ENCODE measurements around the gene CYP3A5. TPM values are rescaled to one million over a fixed set of nuclear protein-coding genes. Genes with fewer than 3 reads are reported as not detected.

Gene CYP3A5
- total and polyA plus RNA-seq, 12 donors = 0.03 TPM; not detected in 11

GRCh38 chr7:99685129-99685758 is 5.4 kb upstream of the CYP3A5 start:
- no peaks in the 10 kb centered on the region for H3K27me3 ChIP-seq
- H3K4me1 ChIP-seq = no peaks in the 10 kb centered on the region
- peaks cover 0 to 23% (median 4%) of the 10 kb centered on the region in 11 donors for H3K9me3 ChIP-seq
- DNase-seq = no peak
- TF ChIP-seq CTCF (IDR thresholded peaks at IDR 0.05) = no peak
- no peak overlapping the region for H3K4me3 ChIP-seq
- no peak for ATAC-seq
- intact Hi-C loops (cut with DNase I) = no loop called here
- WGBS, 2 donors = 90 to 97% methylated on average over 9 of the region's 9 CpGs
- H3K36me3 ChIP-seq = no peaks in the 10 kb centered on the region
- no peak overlapping the region for H3K27ac ChIP-seq

DNA sequence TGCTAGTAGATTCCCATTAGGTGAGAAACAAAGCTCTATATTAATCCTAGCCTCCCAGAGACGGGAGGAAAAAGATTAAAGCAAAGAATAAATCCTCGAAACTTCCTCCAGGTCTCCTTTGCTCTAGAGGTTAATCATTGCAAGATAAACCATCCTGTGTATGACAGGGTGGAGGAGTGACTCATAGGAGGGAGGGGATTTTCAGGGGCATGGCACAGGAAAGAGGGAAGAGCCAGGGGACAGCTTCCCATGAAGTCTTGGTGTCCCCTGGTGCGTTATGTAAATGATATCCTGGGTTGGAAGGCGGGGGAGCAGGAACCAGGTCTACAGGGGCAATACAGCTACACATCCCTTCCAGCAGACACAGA is 780 bp downstream of the CYP3A5 start:
- H3K27ac ChIP-seq = no peak overlapping the region

GRCh38 chr7:99677648-99678045 is 2.1 kb downstream of the CYP3A5 start:
- H3K27me3 ChIP-seq = no peaks in the 10 kb centered on the region
- ATAC-seq (no peak), DNase-seq (no peak)
- no peak for TF ChIP-seq CTCF (IDR thresholded peaks at IDR 0.05)
- no peak overlapping the region for H3K27ac ChIP-seq
- no peak overlapping the region for H3K4me3 ChIP-seq
- peaks cover 0 to 14% (median 4%) of the 10 kb centered on the region in 11 donors for H3K9me3 ChIP-seq
- H3K36me3 ChIP-seq = no peaks in the 10 kb centered on the region
- intact Hi-C loops (cut with DNase I) = no loop called here
- WGBS, 2 donors = 94 to 95% methylated on average over 2 of the region's 2 CpGs
- H3K4me1 ChIP-seq = peaks cover 0 to 5% (median 0%) of the 10 kb centered on the region in 9 donors

More for the DNA sequence above, 780 bp downstream of the CYP3A5 start:
- Histone ChIP-seq H3K4me3 (no peak overlapping the region), H3K9me3 (peaks cover 0 to 15% (median 4%) of the 10 kb centered on the region in 11 donors), H3K27me3 (no peaks in the 10 kb centered on the region), H3K4me1 (peaks cover 0 to 5% (median 0%) of the 10 kb centered on the region in 9 donors), H3K36me3 (no peaks in the 10 kb centered on the region)
- ATAC-seq = no peak
- 39 to 53% methylated on average over 4 of the region's 4 CpGs for WGBS, 2 donors
- TF ChIP-seq CTCF (IDR thresholded peaks at IDR 0.05) = no peak
- intact Hi-C loops (cut with DNase I) = no loop called here
- DNase-seq = no peak

DNA sequence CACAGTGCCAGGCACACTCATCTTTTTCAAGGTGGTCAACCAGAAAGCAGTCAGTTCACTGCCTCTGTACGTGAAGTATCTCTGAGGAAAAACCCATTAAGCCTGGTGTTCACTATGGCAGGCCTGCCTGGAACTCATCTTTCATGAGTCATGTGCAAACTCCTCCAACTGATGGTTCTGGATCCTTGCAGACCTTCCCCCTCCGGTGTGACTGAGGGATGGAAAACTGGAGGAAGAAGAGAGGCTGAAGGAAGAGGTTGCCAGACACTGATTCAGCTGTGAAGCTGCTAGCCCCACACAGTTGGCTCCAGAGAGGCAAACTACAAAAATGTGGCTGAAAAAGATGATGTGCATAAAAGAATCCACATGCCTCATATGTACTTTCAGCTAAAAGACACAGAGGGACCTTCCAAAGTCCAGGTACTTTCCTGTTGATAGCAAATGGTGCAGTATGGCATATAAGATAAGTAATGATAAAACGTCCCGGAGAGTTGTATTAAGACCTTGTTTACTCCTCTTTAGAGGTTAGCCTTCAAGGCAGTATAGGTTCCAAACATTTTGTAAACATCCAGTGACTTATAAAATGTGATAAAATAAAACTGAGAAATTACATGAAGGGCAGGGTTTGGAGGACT is 2.7 kb downstream of the CYP3A5 start:
- no peak for TF ChIP-seq CTCF (IDR thresholded peaks at IDR 0.05)
- Histone ChIP-seq H3K27ac (no peak overlapping the region), H3K9me3 (peaks cover 0 to 9% (median 0%) of the 10 kb centered on the region in 11 donors), H3K27me3 (no peaks in the 10 kb centered on the region), H3K4me1 (peaks cover 0 to 5% (median 0%) of the 10 kb centered on the region in 9 donors), H3K4me3 (no peak overlapping the region), H3K36me3 (no peaks in the 10 kb centered on the region)
- ATAC-seq = no peak
- 80 to 86% methylated on average over 4 of the region's 4 CpGs for WGBS, 2 donors
- intact Hi-C loops (cut with DNase I) = no loop called here
- DNase-seq = no peak
